HG02981 (cell line): ENCODE data around the gene ANKFN1.
A peak's percentile ranks its signal among the peaks of the same experiment; 100 is the strongest.

Experiments used
- ATAC-seq: cut with Tn5 transposase; IDR thresholded peaks from one replicate; pipeline ENCODE4 v1.9.1; 2021; ENCODE audit warnings: mild to moderate bottlenecking, moderate library complexity; ENCODE audit not compliant: unreplicated experiment

The ANKFN1 gene

GRCh38 chr17:56152874-56153602, at the start of gene ANKFN1:
ANKFN1 (plus strand) TSS chr17:56153475; CDS start chr17:56212668, 59,193 bp downstream.
- no peak for ATAC-seq

GRCh38 chr17:56108811-56109284, 44.4 kb upstream of the ANKFN1 start:
- ATAC-seq: peak; percentile 77

- no peak for ATAC-seq
Observed at GRCh38 chr17:56109836-56110235, 43.4 kb upstream of the ANKFN1 start.

DNA sequence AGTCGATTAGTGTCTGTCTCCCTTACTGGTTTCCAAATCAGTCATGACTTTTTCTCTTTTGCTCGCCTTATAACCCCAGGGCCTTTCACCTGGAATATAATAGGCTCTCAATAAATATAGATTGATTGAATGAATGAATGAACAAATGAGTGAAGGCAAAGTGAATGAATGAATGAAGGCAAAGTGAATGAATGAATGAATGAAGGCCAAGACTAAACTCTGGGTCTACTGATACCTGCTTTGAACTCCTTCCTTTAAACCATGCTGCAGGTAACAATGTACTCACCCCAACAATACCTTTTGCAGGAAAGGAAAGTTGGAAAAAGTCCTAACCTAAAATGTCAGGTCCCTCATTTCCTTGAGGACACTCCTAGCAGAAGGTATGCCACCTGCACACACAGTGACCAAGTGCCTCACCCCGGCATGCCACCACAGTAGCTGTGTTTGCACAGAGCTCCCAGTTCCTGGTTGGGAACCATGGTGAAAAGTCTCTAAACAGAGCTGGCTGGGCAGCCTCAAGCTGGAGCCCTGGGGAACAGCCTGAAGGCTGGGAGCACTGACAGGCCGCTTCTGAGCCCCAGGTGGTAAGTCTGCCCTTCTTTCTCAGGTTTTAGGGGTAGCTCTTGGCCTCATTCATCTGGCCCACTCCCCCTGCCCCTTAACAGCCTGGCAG, 42.7 kb upstream of the ANKFN1 start:
- no peak for ATAC-seq

DNA sequence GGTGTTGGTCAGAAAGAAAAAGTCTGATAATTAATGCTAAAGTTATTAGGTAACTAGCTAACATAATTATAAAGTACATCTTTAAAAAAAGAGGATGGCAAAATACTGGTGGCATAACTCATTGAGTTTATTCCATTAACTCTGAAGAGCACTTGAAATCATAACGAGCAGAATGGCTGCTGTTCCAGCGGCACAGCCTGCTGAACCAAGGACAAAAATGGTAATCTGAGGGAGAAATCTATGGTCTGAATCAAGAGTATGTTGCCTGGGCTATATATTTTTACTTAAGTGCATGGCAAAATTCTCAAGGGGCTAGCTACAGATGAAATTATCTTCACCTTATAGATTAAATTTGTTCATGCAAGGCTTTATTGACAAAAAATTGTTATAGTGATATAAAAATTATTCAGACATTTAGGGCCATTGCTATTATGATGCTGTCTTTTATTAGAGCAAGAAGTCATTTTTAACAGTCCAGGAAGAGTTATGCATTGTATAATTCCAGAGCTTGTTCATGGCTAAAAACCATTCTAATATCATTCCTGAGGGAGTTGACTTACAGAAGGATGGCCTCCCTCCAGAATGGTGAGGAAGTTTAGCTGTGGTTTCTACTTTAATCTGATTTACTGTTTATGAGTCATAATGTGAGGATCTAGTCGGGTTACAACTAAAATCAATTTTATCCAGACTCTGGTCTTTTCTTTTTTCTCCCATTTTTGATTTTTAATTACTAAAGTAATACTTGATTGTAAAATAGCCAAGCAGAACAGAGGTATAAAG, 41.4 kb upstream of the ANKFN1 start:
- no peak for ATAC-seq

GRCh38 chr17:56113486-56113885, 39.8 kb upstream of the ANKFN1 start:
- ATAC-seq: no peak

GRCh38 chr17:56114469-56114868, 38.8 kb upstream of the ANKFN1 start:
- no peak for ATAC-seq

DNA sequence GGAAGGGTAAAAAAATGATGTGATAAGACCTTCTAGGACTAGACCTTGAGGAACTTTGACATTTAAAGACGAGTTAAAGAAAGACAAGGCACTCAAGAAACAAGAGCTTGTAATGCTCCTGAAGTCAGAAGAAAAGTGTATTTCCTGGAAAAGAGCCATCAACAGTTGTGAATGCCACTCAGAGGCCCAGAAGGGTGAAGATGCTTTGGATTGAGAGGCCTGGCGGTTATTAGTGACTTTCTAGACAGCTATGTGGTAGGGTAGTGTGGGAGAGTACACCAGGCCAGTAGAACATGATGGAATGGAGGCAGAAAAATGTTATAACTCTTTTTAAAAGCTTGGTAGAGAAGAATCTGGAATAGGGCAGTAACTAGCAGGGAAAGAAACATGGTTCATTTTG, 34.1 kb upstream of the ANKFN1 start:
- ATAC-seq: no peak

DNA sequence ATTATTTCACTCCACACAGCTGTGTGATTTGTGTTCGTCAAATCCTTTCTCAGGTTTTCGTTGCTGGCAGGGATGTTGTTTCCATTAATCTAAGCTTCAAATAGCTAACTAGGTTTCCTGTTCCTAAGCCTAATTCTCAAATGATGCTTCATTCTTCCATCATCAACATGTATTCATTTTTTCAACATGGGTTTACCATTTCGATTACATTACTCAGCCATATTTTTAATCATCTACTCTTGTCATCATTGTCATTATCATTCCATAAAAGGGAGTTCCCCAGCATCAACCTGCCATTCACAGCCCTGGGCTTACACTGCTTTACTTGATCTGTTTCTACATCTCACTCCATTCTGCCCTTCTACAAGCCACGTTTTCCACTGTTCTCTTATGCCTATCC, 33.3 kb upstream of the ANKFN1 start:
- no peak for ATAC-seq

DNA sequence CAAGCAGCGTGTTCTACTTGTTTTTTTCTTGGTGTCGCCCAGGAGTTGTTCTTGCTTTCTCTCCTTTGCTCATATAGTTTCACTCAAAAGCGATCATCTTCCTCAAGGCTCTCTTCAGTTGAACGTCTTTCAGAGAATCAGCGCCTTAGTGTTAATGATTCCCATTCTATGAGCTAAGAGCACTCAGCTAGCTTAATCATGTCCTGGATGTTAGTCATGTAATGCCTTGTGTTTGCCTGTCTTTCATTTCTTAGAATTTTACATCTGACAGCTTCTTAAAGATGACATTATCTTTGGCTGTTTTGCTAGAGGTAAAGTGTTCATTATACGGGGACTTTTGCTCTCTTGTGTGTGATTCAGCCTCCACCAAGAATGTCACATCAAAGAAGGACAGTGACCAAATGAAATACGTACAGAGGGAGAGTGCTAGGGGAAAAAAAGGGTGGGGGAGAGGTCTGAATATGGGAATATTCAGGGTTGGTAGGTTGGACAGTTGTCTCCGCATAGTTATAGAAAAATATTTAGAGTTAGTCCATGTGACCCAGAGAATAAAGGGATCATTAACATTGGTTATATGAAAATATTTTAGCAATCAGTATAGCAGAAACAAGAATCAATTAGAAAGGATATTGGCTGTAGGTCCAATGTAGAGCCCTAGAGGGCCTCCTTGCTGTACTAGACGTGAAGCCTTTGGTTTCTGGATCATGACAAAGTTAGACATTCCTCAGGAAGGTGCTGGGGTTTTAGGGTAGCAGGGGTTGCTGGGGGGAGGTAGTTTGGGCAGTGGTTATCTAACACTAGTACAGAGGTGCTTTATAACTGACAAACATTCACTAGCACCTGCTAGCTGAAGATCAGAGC, 31.9 kb upstream of the ANKFN1 start:
- ATAC-seq: no peak

GRCh38 chr17:56125830-56126819, 27.1 kb upstream of the ANKFN1 start:
- ATAC-seq: no peak

DNA sequence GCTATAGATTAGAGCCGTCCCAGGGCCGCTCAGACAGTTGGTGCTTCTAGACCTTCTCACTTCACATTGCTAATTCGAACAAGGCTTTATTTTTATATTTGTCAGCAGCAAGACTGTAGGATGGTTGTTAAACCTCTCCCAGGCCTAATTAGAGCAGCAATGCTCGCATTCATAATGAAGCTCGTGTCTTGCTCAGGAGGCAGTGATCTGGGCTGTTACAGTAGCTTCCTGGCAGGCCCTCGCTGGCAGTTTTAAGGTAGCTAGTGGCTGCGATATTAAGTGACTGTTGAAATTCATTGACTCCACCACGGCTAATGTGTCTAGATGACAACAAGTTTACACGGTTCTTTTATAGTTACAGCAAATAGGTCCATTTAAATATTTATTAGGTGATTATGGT, 23.2 kb upstream of the ANKFN1 start:
- no peak for ATAC-seq

DNA sequence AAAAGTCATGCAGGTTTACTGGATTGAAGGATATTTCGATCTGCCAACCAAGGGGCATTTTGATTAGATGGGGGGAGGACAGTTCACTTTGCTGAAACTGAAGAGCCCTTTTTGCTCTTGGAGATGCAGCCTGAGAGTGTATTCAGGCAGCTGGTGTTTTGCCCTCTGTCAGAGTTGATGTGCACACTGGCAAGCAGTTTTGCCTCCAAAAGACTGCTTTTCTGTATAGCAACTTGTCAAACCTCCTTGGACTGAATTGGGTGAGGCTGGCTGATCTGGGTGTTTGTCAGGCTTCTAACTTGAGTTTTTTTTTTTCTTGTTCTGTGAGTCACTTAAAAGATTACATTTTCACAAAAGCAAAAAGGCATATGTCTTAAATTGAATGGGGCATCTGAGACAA, 22.6 kb upstream of the ANKFN1 start:
- no peak for ATAC-seq

DNA sequence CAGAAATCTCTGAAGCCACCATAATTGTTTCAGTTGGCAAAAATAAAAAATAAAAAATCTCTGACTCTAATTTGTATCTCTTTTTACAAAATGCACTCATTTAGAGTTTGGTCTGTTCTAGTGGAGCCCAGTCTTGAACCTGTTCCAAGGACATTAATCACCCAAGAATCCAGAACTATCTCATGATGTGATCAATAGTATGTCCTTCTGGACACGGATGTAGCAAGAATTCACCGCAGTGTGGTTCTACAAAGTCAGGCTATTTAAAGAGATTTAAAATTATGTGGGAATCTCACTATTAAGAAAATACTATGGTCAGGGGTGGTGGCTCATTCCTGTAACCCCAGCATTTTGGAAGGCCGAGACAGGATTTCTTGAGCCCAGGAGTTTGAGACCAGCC, 21.8 kb upstream of the ANKFN1 start:
- ATAC-seq: no peak

DNA sequence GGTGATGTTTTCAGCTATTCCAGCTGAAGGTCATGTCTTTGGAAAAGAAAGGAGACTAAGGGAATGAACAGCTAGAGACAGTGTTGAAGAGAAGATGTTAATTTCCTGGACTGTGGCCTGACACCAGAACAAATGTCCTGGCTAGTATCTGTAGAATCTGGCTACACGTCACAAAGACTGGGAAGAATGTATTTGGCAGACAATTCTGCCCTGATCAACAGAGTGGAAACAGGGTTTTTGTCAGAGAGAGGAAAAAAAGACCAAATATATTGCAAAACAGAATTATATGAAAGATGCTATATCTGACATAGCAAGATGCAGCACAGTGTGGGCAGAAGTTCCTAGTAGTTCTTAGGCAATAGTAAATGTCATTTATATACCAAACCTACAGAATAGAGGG, 17.0 kb upstream of the ANKFN1 start:
- ATAC-seq: no peak

DNA sequence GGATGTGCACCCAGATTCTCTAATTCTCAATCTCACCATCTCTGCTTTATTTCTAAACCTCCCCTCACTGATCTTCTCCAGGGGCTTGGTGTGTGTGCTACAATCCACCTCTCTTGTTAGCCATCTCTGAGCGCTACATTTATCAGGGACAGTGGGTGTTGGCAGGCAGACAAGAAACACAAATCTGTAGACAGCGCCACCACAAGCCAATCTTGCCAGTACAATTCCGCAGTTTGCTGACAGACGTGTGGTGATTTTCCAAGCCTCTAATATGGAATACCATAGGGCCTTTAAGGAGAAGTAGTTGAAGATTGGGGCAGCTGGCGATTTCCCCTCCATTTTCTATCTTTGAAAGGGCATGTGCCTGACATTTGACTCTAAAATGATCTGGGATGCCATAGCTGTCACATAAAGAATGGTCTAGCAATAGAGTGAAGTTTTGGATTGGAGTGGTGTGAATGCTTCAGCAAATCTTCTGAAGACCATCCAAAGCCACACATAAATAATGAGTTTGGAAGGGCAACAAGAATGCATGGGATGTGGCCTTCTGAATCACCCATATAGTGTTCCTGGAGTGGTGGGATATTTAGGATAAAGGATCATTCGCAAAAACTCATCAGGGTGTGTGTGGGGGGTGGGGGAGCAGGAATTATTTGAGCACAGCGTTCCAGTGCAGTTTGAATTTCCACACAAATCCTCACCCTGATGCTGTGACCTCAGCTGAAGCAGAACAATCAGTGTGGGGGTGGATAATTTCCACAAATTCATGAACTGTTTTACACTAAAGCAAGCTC, 12.0 kb upstream of the ANKFN1 start:
- ATAC-seq: no peak

DNA sequence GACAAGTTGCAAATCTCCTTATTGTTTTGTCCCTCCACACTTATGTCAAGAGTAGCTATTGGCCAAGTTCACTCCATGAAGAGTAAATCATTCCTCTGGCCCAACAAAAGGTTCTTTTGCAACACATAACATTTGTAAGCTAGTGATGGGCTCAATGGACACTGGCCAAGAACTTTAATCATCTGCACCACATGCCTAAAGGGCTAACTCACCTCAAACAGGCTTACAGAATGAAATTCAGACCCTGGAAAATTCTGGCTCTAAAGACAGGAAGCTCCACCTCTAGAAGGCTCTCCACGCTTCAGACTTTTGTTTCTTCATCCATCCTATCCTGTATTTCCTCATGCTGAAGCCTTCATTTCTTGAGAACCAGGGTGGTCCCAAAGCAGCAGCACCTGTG, 10.9 kb upstream of the ANKFN1 start:
- ATAC-seq: no peak

GRCh38 chr17:56142781-56143180, 10.5 kb upstream of the ANKFN1 start:
- no peak for ATAC-seq

DNA sequence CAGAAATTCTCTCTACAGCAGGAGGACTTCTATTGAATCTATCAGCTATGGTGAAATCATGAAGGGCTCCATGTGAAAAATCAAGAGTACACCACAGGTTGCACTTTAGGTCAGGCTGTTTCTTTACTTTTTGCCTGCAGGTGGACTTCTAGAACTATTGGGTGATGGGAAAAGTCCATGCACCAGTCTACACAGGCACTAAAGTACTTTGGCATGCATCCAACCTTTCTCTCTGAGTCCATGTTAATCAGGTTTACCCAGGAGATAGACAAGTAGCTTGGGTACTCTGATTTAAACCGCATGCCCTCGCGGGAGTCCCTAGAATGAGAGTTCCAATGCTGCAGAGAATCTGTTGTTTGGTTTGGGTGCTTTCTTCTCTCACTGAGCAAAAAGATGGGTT, 9.1 kb upstream of the ANKFN1 start:
- no peak for ATAC-seq
